Measurements from ENCODE around the gene RGS6. TPM values are rescaled to one million over a fixed set of nuclear protein-coding genes. Genes with fewer than 3 reads are reported as not detected.

Gene RGS6
- total RNA-seq, 1 donor from 2014 or later, result 26.0 TPM

GRCh38 chr14:72409047-72409446, 476.8 kb downstream of the RGS6 start:
- intact Hi-C loops (cut with micrococcal nuclease), result no loop called here
- DNase-seq (no peak), ATAC-seq (no peak)

- intact Hi-C loops (cut with micrococcal nuclease), result no loop called here
- DNase-seq (no peak), ATAC-seq (no peak)
Measured at GRCh38 chr14:72416081-72416849, 484.0 kb downstream of the RGS6 start.

GRCh38 chr14:72416892-72417291, 484.7 kb downstream of the RGS6 start:
- ATAC-seq (no peak), DNase-seq (no peak)
- intact Hi-C loops (cut with micrococcal nuclease), result no loop called here

- no peak for ATAC-seq
- no peak for DNase-seq
- intact Hi-C loops (cut with micrococcal nuclease), result no loop called here
Measured at GRCh38 chr14:72418806-72419205, 486.6 kb downstream of the RGS6 start.

GRCh38 chr14:72419226-72419775, 487.1 kb downstream of the RGS6 start:
- intact Hi-C loops (cut with micrococcal nuclease), result no loop called here
- DNase-seq, result no peak
- no peak for ATAC-seq

GRCh38 chr14:72420749-72421474, 488.7 kb downstream of the RGS6 start:
- DNase-seq (peak; percentile 81), ATAC-seq (peak; percentile 57)
- intact Hi-C loops (cut with micrococcal nuclease), result no loop called here

GRCh38 chr14:72423957-72424356, 491.7 kb downstream of the RGS6 start:
- no peak for DNase-seq
- ATAC-seq, result peak; percentile 70
- intact Hi-C loops (cut with micrococcal nuclease), result no loop called here

GRCh38 chr14:72430457-72430856, 498.2 kb downstream of the RGS6 start:
- ATAC-seq (no peak), DNase-seq (no peak)
- intact Hi-C loops (cut with micrococcal nuclease), result no loop called here

- ATAC-seq, result no peak
- intact Hi-C loops (cut with micrococcal nuclease), result no loop called here
Measured at GRCh38 chr14:72432748-72433147, 500.5 kb downstream of the RGS6 start.

GRCh38 chr14:72433511-72433910, 501.3 kb downstream of the RGS6 start:
- DNase-seq (no peak), ATAC-seq (no peak)
- intact Hi-C loops (cut with micrococcal nuclease), result no loop called here

More at GRCh38 chr14:72432748-72433147, 500.5 kb downstream of the RGS6 start:
- no peak for DNase-seq

GRCh38 chr14:72434856-72435255, 502.6 kb downstream of the RGS6 start:
- ATAC-seq (no peak), DNase-seq (no peak)
- intact Hi-C loops (cut with micrococcal nuclease), result no loop called here

- intact Hi-C loops (cut with micrococcal nuclease), result no loop called here
Measured at GRCh38 chr14:72439707-72440106, 507.5 kb downstream of the RGS6 start.

GRCh38 chr14:72443256-72443655, 511.0 kb downstream of the RGS6 start:
- ATAC-seq (no peak), DNase-seq (no peak)
- intact Hi-C loops (cut with micrococcal nuclease), result no loop called here

More at GRCh38 chr14:72439707-72440106, 507.5 kb downstream of the RGS6 start:
- DNase-seq (no peak), ATAC-seq (no peak)

- intact Hi-C loops (cut with micrococcal nuclease), result no loop called here
- no peak for ATAC-seq
Measured at GRCh38 chr14:72443991-72444441, 511.8 kb downstream of the RGS6 start.

GRCh38 chr14:72444701-72445100, 512.5 kb downstream of the RGS6 start:
- ATAC-seq (no peak), DNase-seq (no peak)
- intact Hi-C loops (cut with micrococcal nuclease), result no loop called here

More at GRCh38 chr14:72443991-72444441, 511.8 kb downstream of the RGS6 start:
- DNase-seq, result no peak

GRCh38 chr14:72448212-72448611, 516.0 kb downstream of the RGS6 start:
- DNase-seq, result no peak
- no peak for ATAC-seq
- intact Hi-C loops (cut with micrococcal nuclease), result no loop called here

GRCh38 chr14:72450473-72451044, 518.3 kb downstream of the RGS6 start:
- ATAC-seq, result no peak
- intact Hi-C loops (cut with micrococcal nuclease), result no loop called here
- no peak for DNase-seq

GRCh38 chr14:72451054-72451972, 519.1 kb downstream of the RGS6 start:
- ATAC-seq (no peak), DNase-seq (no peak)
- intact Hi-C loops (cut with micrococcal nuclease), result no loop called here

- DNase-seq (no peak), ATAC-seq (no peak)
- intact Hi-C loops (cut with micrococcal nuclease), result no loop called here
Measured at GRCh38 chr14:72452774-72453173, 520.5 kb downstream of the RGS6 start.
